ENCODE results near the gene WNK3. TPM values are rescaled to one million over a fixed set of nuclear protein-coding genes. Genes with fewer than 3 reads are reported as not detected.

Gene WNK3
- total and polyA plus RNA-seq, 2 of the 13 experiments (the other 11 are each of a cell fraction or from before 2014, with no cell fraction given) = 0.12 to 0.62 TPM

DNA sequence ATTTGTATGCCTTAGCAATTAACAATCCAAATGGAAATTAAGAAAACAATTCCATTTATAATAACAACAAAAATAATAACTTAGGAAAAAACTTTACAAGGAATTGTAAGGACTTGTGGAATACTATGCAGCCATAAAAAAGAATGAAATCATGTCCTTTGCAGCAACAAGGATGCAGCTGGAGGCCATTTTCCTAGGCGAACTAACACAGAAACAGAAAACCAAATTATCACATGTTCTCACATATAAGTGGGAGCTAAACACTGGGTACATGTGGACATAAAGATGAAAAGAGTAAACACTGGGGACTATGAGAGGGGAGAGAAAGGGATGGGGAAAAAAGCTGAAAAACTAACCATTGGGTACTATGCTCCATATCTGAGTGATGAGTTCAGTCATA is 77.4 kb downstream of the WNK3 start:
- BruUV-seq (replicated peaks) = no TSS peak
- 40% methylated on average over 1 of the region's 1 CpG for WGBS (ENCODE audit: low lambda C conversion rate)
- FAIRE-seq = no peak
- Histone ChIP-seq H3K36me3 (replicated peaks in 1 of 2; ENCODE audit: control insufficient read depth in 1 of 2, insufficient read depth in 2 of 2, low read length in 2 of 2) (no peaks in the 10 kb centered on the region), H4K20me1 (ENCODE audit: insufficient read depth, low read length) (no peaks in the 10 kb centered on the region), H3K9me3 (ENCODE audit: low read length) (no peaks in the 10 kb centered on the region), H3K4me1 (ENCODE audit: insufficient read depth, low read length) (no peaks in the 10 kb centered on the region), H3K79me2 (ENCODE audit: insufficient read depth, low read length) (no peaks in the 10 kb centered on the region), H3K27ac (ENCODE audit: extremely low read length, insufficient read depth, low read length) (no peak overlapping the region), H3K9ac (ENCODE audit: insufficient read depth, low read depth, low read length) (no peak overlapping the region), H2AFZ (ENCODE audit: low read length) (no peak overlapping the region), H3K4me3 (replicated peaks in 1 of 3; ENCODE audit: insufficient read depth in 1 of 3, low read depth in 2 of 3, low read length in 3 of 3) (no peak overlapping the region), H3K27me3 (ENCODE audit: control insufficient read depth in 1 of 2, insufficient read depth in 2 of 2, low read length in 2 of 2) (no peaks in the 10 kb centered on the region), H3K4me2 (ENCODE audit: low read depth, low read length) (no peak overlapping the region)
- in situ Hi-C loops (cut with HindIII; ENCODE audit: extremely low pct_ligation_motif_present, low pct_unique_long_range_greater_than_20kb) = no loop called here
- ChIA-PET CTCF (ENCODE audit: low intra/inter-chr PET ratio, low total read pairs) (no interaction called here), POLR2A (no interaction called here)
- no peak for DNase-seq (ENCODE audit: low spot score)
- ATAC-seq = no peak
- intact Hi-C loops (cut with micrococcal nuclease; ENCODE audit: unreplicated experiment) = no loop called here
- TF ChIP-seq, protein P1, sequence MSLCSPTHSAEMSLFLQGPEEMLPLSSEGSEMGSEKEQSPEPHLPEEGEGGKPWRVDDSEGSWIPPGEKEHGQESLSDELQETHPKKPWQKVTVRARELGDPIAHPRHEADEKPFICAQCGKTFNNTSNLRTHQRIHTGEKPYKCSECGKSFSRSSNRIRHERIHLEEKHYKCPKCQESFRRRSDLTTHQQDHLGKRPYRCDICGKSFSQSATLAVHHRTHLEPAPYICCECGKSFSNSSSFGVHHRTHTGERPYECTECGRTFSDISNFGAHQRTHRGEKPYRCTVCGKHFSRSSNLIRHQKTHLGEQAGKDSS (CRISPR knock-in tag; IDR thresholded peaks at IDR 0.05; ENCODE audit: borderline replicate concordance, low read depth) = no peak
- no peak for TF ChIP-seq PBX2 (CRISPR knock-in tag; IDR thresholded peaks at IDR 0.05)
- TF ChIP-seq ZNF263 (CRISPR knock-in tag; IDR thresholded peaks at IDR 0.05) = no peak
- TF ChIP-seq, protein P2, sequence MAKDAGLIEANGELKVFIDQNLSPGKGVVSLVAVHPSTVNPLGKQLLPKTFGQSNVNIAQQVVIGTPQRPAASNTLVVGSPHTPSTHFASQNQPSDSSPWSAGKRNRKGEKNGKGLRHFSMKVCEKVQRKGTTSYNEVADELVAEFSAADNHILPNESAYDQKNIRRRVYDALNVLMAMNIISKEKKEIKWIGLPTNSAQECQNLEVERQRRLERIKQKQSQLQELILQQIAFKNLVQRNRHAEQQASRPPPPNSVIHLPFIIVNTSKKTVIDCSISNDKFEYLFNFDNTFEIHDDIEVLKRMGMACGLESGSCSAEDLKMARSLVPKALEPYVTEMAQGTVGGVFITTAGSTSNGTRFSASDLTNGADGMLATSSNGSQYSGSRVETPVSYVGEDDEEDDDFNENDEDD (CRISPR knock-in tag; IDR thresholded peaks at IDR 0.05; ENCODE audit: borderline replicate concordance) = no peak
- no peak for TF ChIP-seq FOXP1 (IDR thresholded peaks at IDR 0.05)
- TF ChIP-seq FOXP1 (CRISPR knock-in tag; IDR thresholded peaks at IDR 0.05) = no peak
- no peak for TF ChIP-seq ZNF7 (CRISPR knock-in tag; IDR thresholded peaks at IDR 0.05)
- TF ChIP-seq, protein P3, sequence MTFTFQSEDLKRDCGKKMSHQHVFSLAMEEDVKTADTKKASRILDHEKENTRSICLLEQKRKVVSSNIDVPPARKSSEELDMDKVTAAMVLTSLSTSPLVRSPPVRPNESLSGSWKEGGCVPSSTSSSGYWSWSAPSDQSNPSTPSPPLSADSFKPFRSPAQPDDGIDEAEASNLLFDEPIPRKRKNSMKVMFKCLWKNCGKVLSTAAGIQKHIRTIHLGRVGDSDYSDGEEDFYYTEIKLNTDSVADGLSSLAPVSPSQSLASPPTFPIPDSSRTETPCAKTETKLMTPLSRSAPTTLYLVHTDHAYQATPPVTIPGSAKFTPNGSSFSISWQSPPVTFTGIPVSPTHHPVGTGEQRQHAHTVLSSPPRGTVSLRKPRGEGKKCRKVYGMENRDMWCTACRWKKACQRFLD (CRISPR knock-in tag; IDR thresholded peaks at IDR 0.05; ENCODE audit: borderline replicate concordance) = no peak
- TF ChIP-seq NFYC (CRISPR knock-in tag; IDR thresholded peaks at IDR 0.05) = no peak
- no peak for TF ChIP-seq SSRP1 (CRISPR knock-in tag; IDR thresholded peaks at IDR 0.05)
- TF ChIP-seq ZBTB2 (CRISPR knock-in tag; IDR thresholded peaks at IDR 0.05; ENCODE audit: low read depth) = no peak
- TF ChIP-seq TBL1XR1 (IDR thresholded peaks at IDR 0.05; ENCODE audit: borderline replicate concordance, low read length, partially characterized antibody) = no peak
- TF ChIP-seq HNF4A (CRISPR knock-in tag; IDR thresholded peaks at IDR 0.05) = no peak
- TF ChIP-seq, protein P4, sequence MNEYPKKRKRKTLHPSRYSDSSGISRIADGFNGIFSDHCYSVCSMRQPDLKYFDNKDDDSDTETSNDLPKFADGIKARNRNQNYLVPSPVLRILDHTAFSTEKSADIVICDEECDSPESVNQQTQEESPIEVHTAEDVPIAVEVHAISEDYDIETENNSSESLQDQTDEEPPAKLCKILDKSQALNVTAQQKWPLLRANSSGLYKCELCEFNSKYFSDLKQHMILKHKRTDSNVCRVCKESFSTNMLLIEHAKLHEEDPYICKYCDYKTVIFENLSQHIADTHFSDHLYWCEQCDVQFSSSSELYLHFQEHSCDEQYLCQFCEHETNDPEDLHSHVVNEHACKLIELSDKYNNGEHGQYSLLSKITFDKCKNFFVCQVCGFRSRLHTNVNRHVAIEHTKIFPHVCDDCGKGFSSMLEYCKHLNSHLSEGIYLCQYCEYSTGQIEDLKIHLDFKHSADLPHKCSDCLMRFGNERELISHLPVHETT (CRISPR knock-in tag; conservative IDR thresholded peaks at IDR 0.05) = no peak
- TF ChIP-seq DPF2 (CRISPR knock-in tag; IDR thresholded peaks at IDR 0.05; ENCODE audit: borderline replicate concordance, low read depth) = no peak
- no peak for TF ChIP-seq ZNF558 (CRISPR knock-in tag; IDR thresholded peaks at IDR 0.05; ENCODE audit: borderline replicate concordance)
